Mononuclear cell (primary cell): ENCODE data around the gene OSCAR. TPM values are rescaled to one million over a fixed set of nuclear protein-coding genes. Genes with fewer than 3 reads are reported as not detected.
"Not testable (repeated sequence)": the region's sequence is repeated elsewhere in the genome, so short reads cannot be mapped to it uniquely, and the experiment has no call there.

Source experiments
- H3K27me3 ChIP-seq: 2 replicates; pipeline ENCODE4 v1.6.0; 2011; ENCODE audit warnings: low read length, control low read depth; ENCODE audit not compliant: insufficient read depth
- H3K4me1 ChIP-seq: 2 replicates; pipeline ENCODE4 v1.5.1; 2011; ENCODE audit warnings: mild to moderate bottlenecking, low read length, control low read depth; ENCODE audit not compliant: insufficient read depth
- H3K4me3 ChIP-seq: 2 replicates; pipeline ENCODE4 v1.5.1; 2011; ENCODE audit warnings: mild to moderate bottlenecking, low read length, moderate library complexity
- H3K9me3 ChIP-seq: 2 replicates; pipeline ENCODE4 v1.5.1; 2011; ENCODE audit warnings: low read depth, mild to moderate bottlenecking, control low read depth, low read length
- total RNA-seq: library from RNA; depleted of rRNA; stranded (reverse); fragments of >200 nt; gene quantifications from one replicate; pipeline ENCODE4 v1.2.3, GENCODE V29; 2012

OSCAR gene
- total RNA-seq, 1 donor, result 8.7 TPM

- no peak overlapping the region for H3K4me3 ChIP-seq
- H3K4me1 ChIP-seq, result peaks cover 9% of the 10 kb centered on the region
- H3K27me3 ChIP-seq, result no peaks in the 10 kb centered on the region
- no peaks in the 10 kb centered on the region for H3K9me3 ChIP-seq
Observed at GRCh38 chr19:54107876-54108490, 7.4 kb upstream of the OSCAR start.

GRCh38 chr19:54106716-54107115 lies 6.1 kb upstream of the OSCAR start:
- Histone ChIP-seq H3K4me1 (peaks cover 16% of the 10 kb centered on the region), H3K9me3 (no peaks in the 10 kb centered on the region), H3K4me3 (no peak overlapping the region), H3K27me3 (no peaks in the 10 kb centered on the region)

GRCh38 chr19:54105796-54106195 lies 5.2 kb upstream of the OSCAR start:
- H3K9me3 ChIP-seq, result no peaks in the 10 kb centered on the region
- H3K4me1 ChIP-seq, result peaks cover 25% of the 10 kb centered on the region
- H3K4me3 ChIP-seq, result no peak overlapping the region
- H3K27me3 ChIP-seq, result no peaks in the 10 kb centered on the region

GRCh38 chr19:54104998-54105715 lies 4.6 kb upstream of the OSCAR start:
- peaks cover 27% of the 10 kb centered on the region for H3K4me1 ChIP-seq
- H3K9me3 ChIP-seq, result no peaks in the 10 kb centered on the region
- H3K4me3 ChIP-seq, result no peak overlapping the region
- no peaks in the 10 kb centered on the region for H3K27me3 ChIP-seq

GRCh38 chr19:54102421-54103169 lies 2.0 kb upstream of the OSCAR start, which contains the start of gene NDUFA3:
Gene NDUFA3, plus strand, starts transcription at chr19:54102855. Its CDS starts 24 bp downstream, at chr19:54102879.
- H3K27me3 ChIP-seq, result no peaks in the 10 kb centered on the region
- H3K4me3 ChIP-seq, result peak within 1 kb of the TSS; percentile 71
- peaks cover 48% of the 10 kb centered on the region for H3K4me1 ChIP-seq
- no peaks in the 10 kb centered on the region for H3K9me3 ChIP-seq

GRCh38 chr19:54099903-54100255 lies 724 bp downstream of the OSCAR start:
- not testable (repeated sequence) for H3K27me3 ChIP-seq, H3K9me3 ChIP-seq
- H3K4me1 ChIP-seq, result peaks cover 75% of the 10 kb centered on the region
- H3K4me3 ChIP-seq, result peak overlapping the region; percentile 48

GRCh38 chr19:54099190-54099902 lies 1.3 kb downstream of the OSCAR start:
- Histone ChIP-seq H3K9me3 (no peaks in the 10 kb centered on the region), H3K4me1 (peaks cover 75% of the 10 kb centered on the region), H3K4me3 (peak overlapping the region; percentile 13), H3K27me3 (no peaks in the 10 kb centered on the region)

GRCh38 chr19:54096617-54097106 lies 3.9 kb downstream of the OSCAR start:
- Histone ChIP-seq H3K9me3 (no peaks in the 10 kb centered on the region), H3K27me3 (no peaks in the 10 kb centered on the region), H3K4me1 (peaks cover 59% of the 10 kb centered on the region), H3K4me3 (peak overlapping the region; percentile 30)

GRCh38 chr19:54095859-54096616 lies 4.6 kb downstream of the OSCAR start:
- not testable (repeated sequence) for H3K9me3 ChIP-seq, H3K27me3 ChIP-seq
- H3K4me3 ChIP-seq, result peak overlapping the region; percentile 30
- peaks cover 53% of the 10 kb centered on the region for H3K4me1 ChIP-seq

GRCh38 chr19:54095136-54095858 lies 5.3 kb downstream of the OSCAR start:
- no peaks in the 10 kb centered on the region for H3K27me3 ChIP-seq
- H3K9me3 ChIP-seq, result no peaks in the 10 kb centered on the region
- no peak overlapping the region for H3K4me3 ChIP-seq
- peaks cover 49% of the 10 kb centered on the region for H3K4me1 ChIP-seq

- Histone ChIP-seq H3K27me3 (no peaks in the 10 kb centered on the region), H3K9me3 (no peaks in the 10 kb centered on the region), H3K4me3 (no peak overlapping the region), H3K4me1 (peaks cover 42% of the 10 kb centered on the region)
Observed at GRCh38 chr19:54094426-54095000, 6.1 kb downstream of the OSCAR start.

GRCh38 chr19:54084410-54084809 lies 16.2 kb downstream of the OSCAR start:
- no peaks in the 10 kb centered on the region for H3K9me3 ChIP-seq
- no peaks in the 10 kb centered on the region for H3K27me3 ChIP-seq
- H3K4me3 ChIP-seq, result no peak overlapping the region
- peaks cover 10% of the 10 kb centered on the region for H3K4me1 ChIP-seq

GRCh38 chr19:54081032-54081431 lies 19.6 kb downstream of the OSCAR start, which contains the start of gene TARM1:
Gene TARM1, minus strand, starts transcription at chr19:54081365. Its CDS starts 25 bp downstream, at chr19:54081340.
- no peaks in the 10 kb centered on the region for H3K9me3 ChIP-seq

More at GRCh38 chr19:54081032-54081431, 19.6 kb downstream of the OSCAR start, which contains the start of gene TARM1:
- H3K27me3 ChIP-seq, result no peaks in the 10 kb centered on the region
- H3K4me1 ChIP-seq, result peaks cover 21% of the 10 kb centered on the region
- H3K4me3 ChIP-seq, result no peak within 1 kb of the TSS
